NCI-H1417 treated with DMSO at 0.1 percent for 48 hours (cell line): ENCODE data around the gene AIMP2.
"Not testable (repeated sequence)": the region's sequence is repeated elsewhere in the genome, so short reads cannot be mapped to it uniquely, and the experiment has no call there.

Experiments
- DNase-seq: peaks from one replicate; lab custom pipeline; 2025; lab: John Stamatoyannopoulos, UW

AIMP2 gene

GRCh38 chr7:6026011-6026819 is 17.1 kb downstream of the AIMP2 start:
- no peak for DNase-seq

GRCh38 chr7:6026820-6027311 is 17.8 kb downstream of the AIMP2 start:
- no peak for DNase-seq

- no peak for DNase-seq
These were observed 18.8 kb downstream of the AIMP2 start for GRCh38 chr7:6027806-6028365.

- no peak for DNase-seq
These were observed 19.5 kb downstream of the AIMP2 start for GRCh38 chr7:6028563-6028962.

- no peak for DNase-seq
These were observed 21.9 kb downstream of the AIMP2 start, which contains the start of gene ANKRD61 for GRCh38 chr7:6030988-6031387. TSS of gene ANKRD61 (plus strand) at chr7:6031376. CDS start at chr7:6031376, 0 bp downstream.

- DNase-seq, result no peak
These were observed 22.5 kb downstream of the AIMP2 start for GRCh38 chr7:6031567-6031966.

GRCh38 chr7:6032167-6032566 is 23.1 kb downstream of the AIMP2 start:
- DNase-seq, result no peak

- DNase-seq, result no peak
These were observed 23.6 kb downstream of the AIMP2 start for GRCh38 chr7:6032641-6033040.

GRCh38 chr7:6035165-6035564 is 26.1 kb downstream of the AIMP2 start:
- no peak for DNase-seq

- no peak for DNase-seq
These were observed 26.6 kb downstream of the AIMP2 start for GRCh38 chr7:6035686-6036085.

- no peak for DNase-seq
These were observed 40.7 kb downstream of the AIMP2 start for GRCh38 chr7:6049780-6050179.

GRCh38 chr7:6051185-6051584 is 42.1 kb downstream of the AIMP2 start:
- not testable (repeated sequence) for DNase-seq

GRCh38 chr7:6056616-6057015 is 47.5 kb downstream of the AIMP2 start:
- DNase-seq, result no peak

GRCh38 chr7:6057316-6058129 is 48.5 kb downstream of the AIMP2 start:
- DNase-seq, result no peak

- not testable (repeated sequence) for DNase-seq
These were observed 50.9 kb downstream of the AIMP2 start for GRCh38 chr7:6059941-6060340.

GRCh38 chr7:6071406-6071805 is 62.3 kb downstream of the AIMP2 start:
- DNase-seq, result no peak
